Stimulated activated CD8-positive, alpha-beta memory T cell treated with anti-CD3 and anti-CD28 coated beads, Interleukin-12 subunit alpha, Interleukin-12 subunit beta, amount 100 ng/mL, for 24 hours (primary cell): ENCODE results near the gene DDX56.
"Not testable (repeated sequence)": the region's sequence is repeated elsewhere in the genome, so short reads cannot be mapped to it uniquely, and the experiment has no call there.

ENCODE experiments used
- DNase-seq: peaks from one replicate; pipeline ENCODE4 v3.0.0-alpha.2; 2020; ENCODE audit errors: extremely low read depth

The DDX56 gene

DNA sequence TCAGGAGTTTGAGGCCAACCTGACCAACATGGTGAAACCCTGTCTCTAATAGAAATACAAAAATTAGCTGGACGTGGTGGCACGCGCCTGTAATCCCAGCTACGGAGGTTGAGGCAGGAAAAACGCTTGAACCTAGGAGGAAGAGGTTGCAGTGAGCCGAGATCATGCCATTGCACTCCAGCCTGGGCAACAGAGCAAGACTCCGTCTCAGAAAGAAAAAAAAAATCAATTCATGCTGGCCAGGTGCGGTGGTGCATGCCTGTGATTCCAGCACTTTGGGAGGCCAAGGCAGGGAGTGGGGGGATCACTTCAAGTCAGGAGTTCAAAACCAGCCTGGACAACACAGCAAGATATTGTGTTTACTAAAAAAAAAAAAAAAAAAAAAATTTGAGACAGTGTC, 23.5 kb upstream of the DDX56 start:
- not testable (repeated sequence) for DNase-seq

DNA sequence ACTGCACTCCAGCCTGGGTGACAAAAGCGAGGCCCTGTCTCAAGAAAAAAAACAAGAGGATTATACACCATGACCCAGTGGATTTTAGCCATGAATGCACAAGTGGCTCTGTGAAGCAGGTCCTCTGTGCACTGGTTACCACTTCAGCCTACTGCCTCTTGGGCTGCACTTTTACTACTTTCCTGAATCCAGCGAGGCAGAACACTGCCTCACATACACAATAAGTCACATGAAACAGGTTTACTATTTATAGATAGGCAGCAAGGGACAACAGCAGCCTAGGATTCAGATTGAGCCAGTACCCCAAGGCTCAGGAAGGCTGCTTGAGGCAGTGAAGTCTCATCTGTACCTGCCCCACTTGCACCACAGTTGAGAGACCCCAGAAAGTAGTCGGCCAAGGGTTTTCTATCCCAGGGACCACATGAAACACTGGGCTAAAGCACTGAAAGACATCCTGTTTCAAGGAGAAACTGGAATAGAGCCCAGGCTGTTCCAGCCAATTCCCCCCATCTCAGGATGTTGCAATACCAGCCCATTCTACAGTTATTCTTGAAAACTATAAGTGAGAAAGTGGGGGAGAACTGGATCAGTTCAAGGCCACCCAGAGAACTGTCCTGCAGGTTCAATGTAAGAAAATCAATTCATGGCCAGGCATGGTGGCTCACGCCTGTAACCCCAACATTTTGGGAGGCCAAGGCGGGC, 22.4 kb upstream of the DDX56 start:
- no peak for DNase-seq

DNA sequence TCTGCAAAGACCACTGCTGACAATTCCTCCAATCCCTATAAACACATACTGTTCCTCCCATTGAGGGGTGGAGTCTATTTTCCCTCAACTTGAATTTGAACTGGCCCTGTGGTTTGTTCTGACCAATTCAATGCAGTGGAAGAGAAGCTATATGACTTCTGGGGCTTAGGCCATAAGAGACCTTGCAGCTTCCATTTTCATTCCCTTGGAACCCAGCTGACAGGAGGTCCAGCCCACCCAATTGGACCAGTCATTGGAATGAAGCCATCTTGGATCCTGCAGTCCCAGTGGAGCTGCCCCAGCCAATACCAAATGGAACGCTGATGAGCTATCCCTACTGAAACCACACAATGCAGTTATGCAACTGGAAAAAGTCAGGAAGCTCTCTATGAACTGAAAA, 17.2 kb upstream of the DDX56 start:
- no peak for DNase-seq

DNA sequence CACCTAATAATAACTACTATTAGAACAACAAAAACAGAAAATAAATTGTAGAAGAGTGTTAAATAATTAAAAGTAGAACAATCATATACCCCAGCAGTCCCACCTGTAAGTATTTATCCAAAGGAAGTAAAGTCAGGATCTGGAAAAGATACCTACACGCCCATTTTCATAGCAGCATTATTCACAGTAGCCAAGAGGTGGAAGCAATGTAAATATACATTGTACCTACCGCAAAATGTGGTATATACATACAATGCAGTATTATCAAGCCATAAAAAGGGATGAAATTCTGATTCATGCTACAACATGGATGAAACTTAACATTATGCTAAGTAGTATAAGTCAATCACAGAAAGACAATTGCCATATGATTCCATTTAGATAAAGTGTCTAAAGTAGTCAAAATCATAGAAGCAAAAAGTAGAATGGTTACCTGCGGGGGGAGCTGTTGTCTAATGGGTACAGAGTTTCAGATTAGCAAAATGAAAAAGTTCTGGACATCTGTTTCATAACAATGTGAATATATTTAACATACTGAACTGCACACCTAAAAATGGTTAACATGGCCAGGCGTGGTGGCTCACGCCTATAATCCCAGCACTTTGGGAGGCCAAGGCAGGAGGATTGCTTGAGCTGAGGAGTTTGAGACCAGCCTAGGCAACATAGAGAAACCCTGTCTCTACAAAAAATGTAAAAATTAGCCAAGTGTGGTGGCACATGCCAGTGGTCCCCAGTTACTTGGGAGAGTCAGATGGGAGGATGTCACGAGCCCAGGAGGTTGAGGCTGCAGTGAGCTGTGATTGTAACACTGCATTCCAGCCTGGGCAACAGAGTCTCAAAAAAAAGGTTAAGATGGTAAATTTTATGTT, 14.4 kb upstream of the DDX56 start:
- no peak for DNase-seq

DNA sequence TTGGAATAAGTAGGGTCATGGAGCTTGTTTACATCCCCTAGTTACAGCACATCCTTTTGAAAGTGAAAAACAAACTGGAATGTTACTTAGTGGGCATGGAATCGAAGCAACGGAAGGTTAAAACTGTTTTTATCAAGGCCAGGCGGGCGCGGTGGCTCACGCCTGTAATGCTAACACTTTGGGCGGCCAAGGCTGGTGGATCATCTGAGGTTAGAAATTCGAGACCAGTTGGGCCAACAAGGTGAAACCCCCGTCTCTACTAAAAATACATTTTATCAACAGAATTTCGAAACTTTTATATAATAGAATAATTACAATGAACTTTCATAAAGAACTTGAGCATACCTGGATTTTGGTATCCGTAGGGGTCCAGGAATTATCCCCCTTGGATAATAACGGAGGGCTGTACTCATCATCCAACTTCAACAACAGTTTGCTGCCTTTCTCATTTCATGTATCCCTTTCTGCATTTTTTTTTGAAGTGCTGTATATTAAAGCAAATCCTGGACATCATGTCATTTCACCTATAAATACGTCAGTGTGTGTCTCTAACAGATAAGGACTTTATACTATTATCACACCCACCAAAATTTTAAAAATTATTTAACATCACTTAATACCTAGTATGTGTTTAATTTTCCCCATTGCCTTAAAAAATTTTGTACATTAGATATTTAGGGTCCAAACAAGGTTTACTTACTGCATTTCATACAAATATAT, 9.6 kb upstream of the DDX56 start:
- no peak for DNase-seq

DNA sequence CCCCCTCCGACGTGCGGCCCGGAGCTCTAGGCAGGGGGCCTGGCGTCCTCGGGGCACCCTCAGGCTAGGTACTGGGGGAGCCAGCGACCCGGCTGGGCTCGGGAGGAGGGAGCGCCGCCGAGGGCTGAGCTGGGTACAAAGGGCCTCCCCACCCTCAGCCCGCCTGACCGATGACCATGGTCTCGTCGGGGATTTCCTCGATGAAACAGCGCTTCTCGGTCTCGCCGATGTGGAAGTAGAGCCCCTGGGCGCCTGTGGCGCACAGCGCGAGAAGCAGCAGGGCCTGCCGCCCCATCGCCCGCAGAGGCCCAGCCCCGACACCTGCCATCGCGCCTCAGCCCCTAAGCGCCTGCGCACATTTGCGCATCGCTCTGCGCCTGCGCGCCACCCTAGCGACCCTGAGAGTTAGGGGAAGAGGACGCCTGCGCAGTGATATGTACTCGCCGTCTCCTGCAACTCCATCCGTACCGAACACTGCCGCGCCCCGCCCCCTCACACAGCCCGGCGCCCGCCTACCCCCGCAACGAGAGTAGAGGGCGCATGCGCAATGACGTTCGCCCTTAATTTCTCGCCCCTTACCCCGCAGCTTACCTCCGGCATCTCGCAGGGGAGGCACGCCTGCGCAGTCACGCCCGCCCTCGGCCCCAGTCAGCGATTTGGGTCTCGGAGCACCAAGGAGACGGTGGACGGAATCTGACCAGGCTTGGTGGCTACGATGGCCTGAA, 8.3 kb upstream of the DDX56 start, which contains the start of gene TMED4:
Gene TMED4, minus strand, starts transcription at position 353 of the 725 bp plus-strand sequence. Its CDS starts 25 bp downstream, at position 328.
- peak; percentile 99 for DNase-seq

DNA sequence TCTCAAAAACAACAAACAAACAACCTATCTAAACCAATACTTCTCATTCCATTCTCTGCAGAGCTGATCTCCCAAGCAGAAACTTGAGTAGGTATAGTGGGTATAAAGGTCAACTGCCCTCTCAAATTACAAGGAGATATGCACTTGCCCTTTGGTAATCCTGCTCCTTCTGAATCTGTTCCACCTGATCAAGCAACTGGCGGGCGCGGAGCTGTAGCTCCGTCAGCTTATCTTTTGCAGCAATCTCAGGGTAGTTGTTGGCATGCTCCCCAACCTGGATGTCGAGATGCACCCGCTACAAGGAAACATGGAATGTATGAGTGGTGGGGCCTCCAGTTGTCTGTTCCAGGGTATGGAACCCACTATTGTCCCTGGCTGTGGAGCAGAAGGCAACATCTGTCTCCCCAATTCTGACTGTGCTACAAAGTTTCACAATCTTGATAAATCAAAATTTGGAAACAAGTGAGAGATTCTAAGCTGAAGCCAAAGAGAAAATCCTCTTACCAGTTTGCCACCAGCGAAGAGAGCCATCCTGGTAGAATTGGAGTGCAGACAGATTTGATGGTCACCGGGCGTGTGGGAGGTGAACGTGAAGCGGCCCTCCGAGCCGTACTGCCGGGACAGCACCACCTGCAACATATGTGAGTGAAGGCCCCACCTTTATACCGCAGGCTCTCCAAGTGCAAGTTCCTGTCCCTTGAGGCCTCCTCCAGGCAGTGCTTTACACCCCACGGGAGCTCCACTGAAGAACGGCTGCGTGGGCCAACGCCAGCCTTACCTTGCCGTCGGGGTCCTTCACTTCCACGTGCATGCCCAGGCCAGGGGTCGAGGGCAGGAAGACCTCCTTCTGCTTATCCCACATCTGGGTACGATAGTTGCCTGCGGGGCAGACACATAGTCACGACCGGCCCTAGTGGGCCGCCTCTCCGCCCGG, 7.5 kb upstream of the DDX56 start:
- DNase-seq: no peak

DNA sequence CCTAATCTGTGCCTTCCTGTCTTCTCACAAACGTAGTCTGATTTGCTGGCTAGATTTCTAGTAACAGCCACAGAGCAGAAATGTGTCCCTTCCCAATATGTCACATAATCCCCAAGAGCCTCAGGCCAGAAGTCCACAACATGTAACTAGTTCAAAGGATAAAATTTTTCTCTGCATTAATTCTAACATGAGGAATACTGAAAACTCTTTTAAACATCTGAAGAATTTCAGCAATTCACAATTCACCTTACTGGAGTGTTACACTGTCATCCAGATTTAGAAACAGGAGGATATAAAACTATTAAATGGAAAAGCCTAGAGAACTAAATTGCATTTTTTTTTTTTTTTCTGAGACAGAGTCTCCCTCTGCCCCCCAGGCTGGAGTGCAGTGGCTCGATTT, 2.5 kb upstream of the DDX56 start:
- no peak for DNase-seq

DNA sequence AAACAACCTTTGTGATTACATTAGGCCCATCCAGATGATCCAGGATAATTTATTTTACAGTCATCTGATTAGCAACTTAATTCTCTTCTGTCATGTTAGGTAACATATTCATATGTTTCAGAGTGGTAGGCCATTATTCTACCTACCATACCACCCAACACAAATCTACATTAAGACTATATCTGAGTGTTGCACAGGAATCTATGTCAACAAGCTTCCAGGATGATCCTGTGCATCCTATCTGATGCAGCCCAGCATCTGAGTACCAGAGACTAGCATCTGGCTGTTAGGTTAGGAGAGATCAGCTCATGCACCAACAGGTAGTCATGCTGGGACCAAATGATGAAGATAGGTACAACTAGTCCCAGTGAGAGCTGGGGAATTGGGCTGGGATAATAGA, 1.3 kb upstream of the DDX56 start:
- no peak for DNase-seq

DNA sequence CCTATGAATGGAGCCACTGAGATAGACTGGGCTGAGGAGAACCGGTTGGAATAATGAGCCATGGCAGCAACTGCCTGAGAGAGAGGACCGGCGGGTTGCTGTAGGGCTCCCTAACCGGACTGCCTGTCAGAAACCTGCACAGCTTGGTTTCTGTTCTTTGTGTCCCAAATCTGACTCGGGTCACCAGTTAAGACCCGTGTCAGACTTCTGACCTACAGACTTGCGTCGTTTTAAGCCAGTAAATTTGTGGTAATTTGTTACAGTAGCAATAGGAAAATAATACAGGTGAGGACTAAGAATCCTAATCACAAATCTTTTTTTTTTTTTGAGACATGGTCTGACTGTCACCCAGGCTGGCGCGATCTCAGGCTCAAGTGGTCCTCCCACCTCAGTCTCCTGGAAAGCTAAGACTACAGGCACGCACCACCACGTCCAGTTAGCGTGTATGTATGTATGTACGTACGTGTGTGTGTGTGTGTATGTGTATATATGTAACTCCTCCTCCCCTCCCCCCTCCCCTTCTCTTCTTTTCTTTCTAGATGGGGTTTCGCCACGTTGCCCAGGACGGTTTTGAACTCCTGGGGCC, 672 bp upstream of the DDX56 start:
- DNase-seq: no peak

DNA sequence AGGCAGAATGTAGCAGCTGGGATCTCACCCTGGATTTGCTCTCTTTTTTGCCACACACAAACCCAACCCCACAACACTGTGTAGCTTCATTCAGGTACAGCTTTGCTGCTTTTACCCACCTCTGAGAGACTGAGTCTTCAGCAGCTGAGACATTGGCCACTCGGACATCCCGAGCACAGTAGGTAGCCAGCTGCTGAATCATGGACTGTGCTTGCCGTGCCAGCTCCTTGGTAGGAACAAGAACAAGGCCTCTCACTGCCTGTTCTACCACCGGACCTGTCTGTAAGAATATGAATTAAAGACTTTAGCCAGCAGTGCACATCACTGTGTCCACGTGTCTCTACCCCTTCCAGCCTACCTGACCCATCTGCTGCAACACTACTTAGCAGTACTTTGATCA, 937 bp downstream of the DDX56 start:
- no peak for DNase-seq

DNA sequence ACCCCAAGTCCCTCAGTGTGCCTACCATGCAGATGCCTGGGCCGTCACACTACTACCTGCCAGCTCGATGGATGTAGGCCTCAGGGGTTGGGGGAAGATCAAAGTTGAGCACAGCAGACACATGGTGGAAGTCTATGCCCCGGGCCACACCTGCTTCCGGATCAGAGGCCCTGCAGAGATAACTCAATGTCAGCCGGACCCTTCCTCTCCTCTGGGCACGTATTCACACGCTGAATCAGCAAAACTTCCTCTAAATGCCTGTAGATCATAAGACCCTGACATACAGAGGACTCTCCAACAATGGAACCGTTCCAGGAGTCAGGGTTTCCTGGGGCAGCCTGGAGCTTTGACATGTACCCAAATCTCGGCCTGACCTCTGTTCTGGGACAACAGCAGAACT, 3.7 kb downstream of the DDX56 start:
- DNase-seq: no peak

DNA sequence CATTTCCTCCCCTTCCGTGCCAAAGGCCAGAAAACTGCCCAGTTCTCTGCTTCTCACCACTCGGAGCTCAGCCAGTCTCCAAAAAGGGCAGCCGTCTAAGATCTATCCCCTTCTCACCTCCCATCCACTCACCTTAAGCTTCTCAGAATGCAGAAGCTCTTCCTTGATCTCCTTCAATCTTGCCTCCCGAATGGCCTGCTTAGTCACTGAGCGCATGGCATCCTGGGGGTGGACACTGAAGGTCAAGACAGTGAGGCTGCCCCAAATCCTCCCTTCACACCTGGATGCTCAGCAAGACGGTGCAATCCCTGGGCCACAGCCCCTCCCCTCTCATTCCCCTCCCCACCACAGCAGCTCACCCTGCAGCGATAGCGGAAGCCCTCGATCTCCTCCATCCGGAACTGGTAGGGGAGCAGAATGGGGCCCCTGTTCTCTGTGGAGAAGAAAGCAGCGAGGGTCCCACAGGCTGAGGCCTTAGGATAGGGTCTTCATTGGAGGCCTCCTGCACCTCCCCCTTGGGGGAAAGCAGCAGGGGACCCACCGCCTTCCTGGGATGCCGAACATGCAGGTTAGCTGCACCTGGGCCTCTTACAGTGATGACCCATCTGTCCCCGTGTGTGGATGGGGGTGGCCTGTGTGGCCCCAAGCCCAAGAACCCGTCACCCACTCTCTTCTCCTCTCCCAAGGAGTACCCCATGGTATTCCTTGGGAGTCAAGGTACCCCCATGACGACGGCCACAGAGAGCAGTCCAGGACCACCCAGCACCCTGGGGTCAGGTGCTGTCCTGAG, 4.7 kb downstream of the DDX56 start:
- no peak for DNase-seq

DNA sequence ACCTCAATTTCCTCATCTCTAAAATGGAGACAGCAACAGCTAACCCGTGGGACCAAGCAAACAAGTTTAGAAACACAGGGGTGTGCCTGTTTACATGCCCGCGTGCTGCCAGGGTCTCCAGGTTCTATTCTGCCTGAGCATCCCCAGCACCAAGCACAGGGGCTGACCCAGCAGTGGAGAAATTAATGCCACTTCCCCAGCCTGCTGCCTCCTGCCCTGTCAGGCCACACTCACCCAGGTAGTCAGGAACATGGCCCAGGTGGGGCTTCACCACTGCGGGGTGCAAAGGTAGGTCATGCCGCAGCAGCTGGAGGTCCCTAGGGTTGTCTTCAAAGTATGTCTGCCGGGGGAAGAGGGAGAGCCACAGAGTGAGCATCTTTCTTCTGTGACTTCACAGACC, 5.8 kb downstream of the DDX56 start:
- DNase-seq: no peak

DNA sequence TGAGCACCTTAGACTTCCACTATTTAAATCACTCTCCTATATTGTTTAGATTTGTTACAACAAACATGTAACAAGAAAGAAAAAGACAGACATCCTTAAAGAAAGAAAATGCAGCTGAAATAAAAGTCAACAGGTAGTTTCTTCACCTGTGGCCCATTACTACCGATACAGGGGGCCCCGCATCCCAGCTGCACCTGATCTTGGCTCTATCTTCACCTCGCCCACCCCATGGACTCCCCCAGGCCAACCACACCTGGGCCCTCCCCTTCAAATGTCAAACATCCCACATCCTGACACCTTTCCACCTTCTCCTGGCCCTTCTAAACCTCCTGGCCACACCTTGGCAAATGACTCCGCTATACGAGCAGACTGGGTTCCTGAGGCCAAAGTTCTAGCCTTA, 7.0 kb downstream of the DDX56 start:
- no peak for DNase-seq

DNA sequence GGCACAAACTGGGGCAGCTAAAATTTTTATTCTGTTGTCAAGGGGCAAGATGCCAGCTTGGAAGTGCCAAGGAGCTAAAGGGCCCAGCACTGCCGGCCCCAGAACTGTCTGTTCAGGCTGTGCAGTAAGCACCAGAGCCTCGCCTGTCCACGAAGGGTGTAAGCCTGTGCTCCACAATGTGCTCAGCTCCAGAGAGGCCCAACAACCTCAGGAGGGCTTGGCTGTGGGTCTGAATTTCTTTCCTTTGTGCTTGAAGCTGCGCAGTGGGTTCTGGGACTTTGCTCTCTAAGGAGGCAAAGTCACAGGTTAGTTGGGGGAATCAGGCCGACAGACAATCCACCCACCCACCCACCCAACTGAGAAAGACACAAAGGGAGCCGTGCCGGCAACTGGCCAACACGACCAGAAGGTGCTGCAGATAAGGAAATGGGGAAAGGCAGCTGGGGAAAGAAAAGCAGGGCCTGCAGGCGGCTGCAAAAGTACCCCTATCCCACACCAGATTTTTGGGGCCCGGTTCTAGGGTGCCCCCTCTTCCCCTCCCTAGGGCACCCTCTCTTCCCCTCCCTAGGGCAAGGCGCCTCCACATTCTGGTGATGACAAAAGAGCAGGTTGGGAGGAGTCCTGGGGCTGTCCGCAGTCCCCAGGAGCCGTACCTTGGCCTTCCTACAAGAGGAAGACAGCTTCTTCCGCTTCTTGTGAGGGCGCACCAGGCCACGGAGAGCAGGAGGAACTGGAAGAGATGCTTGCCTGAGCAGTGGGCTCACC, 7.7 kb downstream of the DDX56 start:
- DNase-seq: no peak

DNA sequence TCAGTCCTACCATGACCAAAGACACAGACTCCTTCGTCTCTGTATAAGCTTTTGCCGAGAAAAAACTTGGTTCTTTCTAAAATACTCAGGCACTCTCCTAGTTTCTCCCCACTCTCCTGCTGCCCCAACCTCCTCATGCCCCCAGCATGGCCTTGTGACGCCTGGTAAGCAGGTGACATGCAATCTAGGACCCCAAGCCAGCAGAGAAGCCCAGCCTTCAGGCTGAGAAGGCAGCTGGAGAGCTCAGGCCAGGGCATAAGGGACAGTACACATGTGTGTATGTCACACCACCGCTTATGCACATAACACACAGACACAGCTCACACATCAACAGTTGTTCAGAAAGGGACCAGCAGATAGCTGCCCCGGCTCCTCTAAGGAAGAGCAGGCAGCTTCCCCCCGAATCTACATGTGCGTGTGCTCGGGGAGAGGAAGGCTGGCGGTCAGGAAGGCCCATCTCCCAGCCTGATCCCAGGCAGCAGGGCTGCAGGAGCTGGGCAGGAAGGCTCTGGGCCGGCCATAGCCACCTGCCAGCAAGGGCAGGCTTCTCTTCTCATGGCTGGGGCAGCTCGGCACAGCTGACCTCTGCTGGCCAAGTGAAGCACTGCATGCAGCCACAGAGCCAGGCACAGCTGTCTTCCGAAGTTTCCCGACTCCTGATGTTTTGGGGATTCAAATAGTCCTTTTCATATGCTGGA, 8.5 kb downstream of the DDX56 start:
- DNase-seq: no peak

DNA sequence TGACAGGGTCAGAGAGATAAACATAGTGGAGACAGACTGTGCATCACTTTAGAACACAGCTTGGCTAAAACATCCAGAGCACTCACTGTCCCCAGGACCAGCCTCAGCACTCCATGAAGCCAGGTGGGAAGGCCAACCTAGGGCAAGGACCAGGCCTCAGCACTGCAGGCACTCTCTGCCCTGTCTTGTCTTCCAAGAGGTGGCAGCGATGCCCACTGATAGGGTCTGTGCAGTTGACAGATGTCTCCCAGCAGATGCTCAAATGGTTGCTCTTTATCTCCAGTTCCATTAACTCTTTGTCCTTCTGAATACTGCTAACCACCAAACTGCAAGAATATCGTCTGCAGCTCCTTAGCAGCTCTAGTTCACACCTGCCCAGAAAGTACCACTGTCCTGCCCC, 9.1 kb downstream of the DDX56 start:
- DNase-seq: no peak
